HPDE6-E6E7 (cell line): ENCODE measurements around the gene RBPJL.

ENCODE experiments used
- DNase-seq: peaks from one replicate; pipeline ENCODE4 v3.0.0; 2011; ENCODE audit warnings: missing footprints; ENCODE audit errors: extremely low spot score

RBPJL gene

GRCh38 chr20:45316150-45317080, 9.8 kb downstream of the RBPJL start:
- no peak for DNase-seq

- DNase-seq: no peak
Observed at GRCh38 chr20:45317826-45318225, 11.2 kb downstream of the RBPJL start.

DNA sequence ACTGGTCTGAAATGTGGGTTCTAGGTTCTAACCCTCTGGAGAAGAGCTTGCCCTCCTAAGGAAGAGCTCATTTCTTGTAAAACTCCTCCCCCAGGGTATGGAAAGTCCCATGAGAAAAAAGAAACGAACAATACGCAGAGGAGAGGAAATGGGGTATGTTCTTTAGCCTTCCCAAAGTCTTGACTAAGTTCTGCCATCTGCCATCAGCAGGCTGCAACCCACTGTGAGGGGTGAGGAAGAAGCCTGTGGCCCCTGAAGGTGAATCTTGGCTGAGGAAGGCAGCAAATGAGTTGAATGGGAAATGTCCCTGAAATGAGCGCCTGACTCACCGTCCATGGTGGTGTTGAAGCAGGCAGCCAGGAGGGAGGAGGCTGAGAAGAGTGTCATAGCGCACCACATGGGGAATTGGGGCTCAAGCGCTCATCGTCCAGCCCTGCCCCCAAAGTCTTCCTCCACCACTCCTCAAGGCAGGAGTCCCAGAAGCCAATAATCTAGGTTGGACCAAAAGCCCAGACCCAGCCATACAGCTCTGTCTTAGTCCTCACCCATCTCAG, 11.8 kb downstream of the RBPJL start:
- DNase-seq: no peak

DNA sequence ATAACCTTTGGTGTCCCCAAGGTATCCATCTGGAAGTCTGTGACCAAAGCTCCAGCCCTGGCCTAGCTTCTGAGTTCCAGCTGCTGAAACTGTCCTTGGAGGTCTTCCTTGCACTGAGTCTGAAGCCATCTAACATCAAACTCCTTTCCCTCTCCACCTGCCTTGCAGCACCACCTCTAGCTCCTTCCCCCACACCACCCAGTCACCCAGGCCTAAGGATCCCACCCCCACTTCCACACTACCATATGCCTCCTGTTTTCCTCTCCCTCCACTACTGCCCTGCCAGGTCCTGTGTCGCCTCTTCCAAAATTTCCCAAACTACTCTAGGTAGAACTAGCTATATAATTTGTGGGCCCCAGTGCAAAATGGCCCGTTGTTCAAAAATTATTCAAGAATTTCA, 12.3 kb downstream of the RBPJL start:
- DNase-seq: no peak

DNA sequence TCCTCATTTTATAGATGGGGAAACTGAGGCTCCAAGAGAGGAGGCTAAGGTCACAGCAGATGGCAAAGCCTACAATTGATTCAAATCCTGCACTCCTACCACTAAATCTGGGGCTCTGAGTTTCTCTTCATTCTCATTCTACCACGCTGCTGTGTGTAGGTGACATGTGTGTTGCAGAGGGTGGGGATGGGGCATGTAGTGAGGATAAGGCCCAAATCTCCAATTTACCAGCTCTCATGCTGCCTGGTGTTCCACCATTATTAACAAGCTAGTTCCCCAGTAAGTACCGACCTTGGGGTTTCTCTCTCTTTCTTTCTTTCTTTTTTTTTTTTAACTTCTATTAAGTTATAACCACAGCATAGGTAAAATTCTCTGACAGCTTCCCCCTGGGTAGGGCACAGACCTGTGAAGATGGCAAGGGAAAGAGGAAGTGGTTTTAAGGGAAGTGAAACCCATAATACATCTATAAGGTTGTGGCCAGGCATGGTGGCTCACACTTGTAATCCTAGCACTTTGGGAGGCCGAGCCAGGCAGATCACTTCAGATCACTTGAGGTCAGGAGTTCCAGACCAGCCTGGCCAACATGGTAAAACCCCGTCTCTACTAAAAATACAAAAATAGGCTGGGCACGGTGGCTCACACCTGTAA, 14.4 kb downstream of the RBPJL start:
- DNase-seq: no peak

- DNase-seq: peak; percentile 89
Observed at GRCh38 chr20:45322952-45323383, 16.3 kb downstream of the RBPJL start.

- DNase-seq: no peak
Observed at GRCh38 chr20:45323731-45324130, 17.1 kb downstream of the RBPJL start.

DNA sequence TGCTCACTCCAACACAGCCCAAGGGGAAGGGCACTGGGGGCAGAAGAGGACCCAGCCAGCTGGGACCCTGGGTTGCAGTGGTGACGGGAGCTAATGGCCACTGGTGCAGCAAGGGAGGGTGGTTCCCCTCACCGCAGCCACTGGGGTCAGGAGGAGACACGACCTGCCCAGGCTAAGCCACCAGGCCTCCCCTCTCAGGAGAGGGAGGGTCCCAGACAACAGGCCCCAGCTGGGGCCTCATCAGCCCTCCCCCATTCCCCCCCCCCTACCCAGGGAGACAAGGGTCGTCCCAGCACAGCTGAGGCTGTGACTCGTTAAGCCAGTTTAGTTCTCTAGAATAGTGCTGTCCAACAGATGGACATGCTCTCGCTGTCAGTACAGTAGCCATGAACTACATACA, 18.7 kb downstream of the RBPJL start:
- DNase-seq: no peak

- DNase-seq: no peak
Observed at GRCh38 chr20:45328451-45328850, 21.8 kb downstream of the RBPJL start.

- DNase-seq: no peak
Observed at GRCh38 chr20:45329497-45330319, 23.1 kb downstream of the RBPJL start.

GRCh38 chr20:45330476-45330875, 23.8 kb downstream of the RBPJL start:
- DNase-seq: no peak

GRCh38 chr20:45336530-45337366, 30.1 kb downstream of the RBPJL start:
- DNase-seq: peak; percentile 99

DNA sequence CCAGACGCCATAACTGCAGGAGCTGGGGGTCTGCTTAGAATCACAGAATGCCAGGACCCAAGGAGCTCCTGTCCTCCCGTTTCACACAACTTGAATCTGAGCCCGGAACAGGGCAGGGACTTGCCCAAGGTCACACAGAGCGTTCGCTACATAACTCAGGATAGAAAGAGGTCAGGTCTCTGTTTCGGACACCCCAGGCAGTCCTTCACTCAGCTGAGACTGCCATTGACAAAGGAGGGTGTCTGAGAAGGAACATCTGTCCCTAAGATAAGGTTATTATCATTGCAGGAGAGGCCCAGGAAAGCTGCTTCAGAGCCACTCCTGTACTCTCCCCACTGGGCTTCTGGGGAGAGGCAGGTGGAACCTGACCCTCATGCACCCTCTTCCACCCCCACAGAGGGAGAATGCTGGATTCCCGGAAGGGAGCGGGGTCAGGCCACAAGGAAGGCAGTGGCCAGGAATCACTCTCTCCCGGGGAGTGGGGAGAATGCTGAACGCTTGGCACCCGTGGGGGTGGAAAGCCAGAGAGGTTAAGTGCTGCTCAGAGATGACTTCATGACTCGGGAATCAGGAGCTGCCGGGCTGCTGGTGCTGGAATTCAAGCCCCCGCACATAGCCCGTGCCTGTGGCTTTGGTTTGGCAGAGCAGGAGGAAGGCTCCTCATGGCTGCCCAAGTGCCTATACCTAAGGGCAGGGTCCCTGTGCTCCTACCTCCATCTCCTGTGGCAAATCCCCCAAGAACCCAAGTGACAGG, 30.9 kb downstream of the RBPJL start:
- no peak for DNase-seq

- no peak for DNase-seq
Observed at GRCh38 chr20:45338121-45339030, 31.7 kb downstream of the RBPJL start.

DNA sequence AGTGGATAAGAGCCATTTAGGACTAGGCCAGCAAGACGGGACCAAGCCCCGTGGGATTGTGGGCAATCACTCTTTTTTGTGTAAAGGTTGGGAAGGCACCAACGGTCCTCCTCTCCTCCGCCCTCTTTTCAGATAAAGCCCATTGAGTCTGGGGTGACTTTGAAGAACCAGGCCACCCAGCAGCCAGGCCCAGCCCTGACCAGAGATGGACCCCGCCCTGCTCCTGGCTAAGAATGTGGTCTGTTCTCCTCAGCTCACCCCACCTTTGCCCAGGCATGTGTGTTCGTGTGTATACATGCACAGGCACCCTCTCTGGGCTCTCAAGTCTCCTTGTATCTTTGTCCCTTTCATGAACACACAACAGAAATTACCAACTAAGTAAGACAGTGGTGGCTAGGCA, 32.4 kb downstream of the RBPJL start:
- peak; percentile 86 for DNase-seq

GRCh38 chr20:45339799-45340198, 33.2 kb downstream of the RBPJL start:
- no peak for DNase-seq

DNA sequence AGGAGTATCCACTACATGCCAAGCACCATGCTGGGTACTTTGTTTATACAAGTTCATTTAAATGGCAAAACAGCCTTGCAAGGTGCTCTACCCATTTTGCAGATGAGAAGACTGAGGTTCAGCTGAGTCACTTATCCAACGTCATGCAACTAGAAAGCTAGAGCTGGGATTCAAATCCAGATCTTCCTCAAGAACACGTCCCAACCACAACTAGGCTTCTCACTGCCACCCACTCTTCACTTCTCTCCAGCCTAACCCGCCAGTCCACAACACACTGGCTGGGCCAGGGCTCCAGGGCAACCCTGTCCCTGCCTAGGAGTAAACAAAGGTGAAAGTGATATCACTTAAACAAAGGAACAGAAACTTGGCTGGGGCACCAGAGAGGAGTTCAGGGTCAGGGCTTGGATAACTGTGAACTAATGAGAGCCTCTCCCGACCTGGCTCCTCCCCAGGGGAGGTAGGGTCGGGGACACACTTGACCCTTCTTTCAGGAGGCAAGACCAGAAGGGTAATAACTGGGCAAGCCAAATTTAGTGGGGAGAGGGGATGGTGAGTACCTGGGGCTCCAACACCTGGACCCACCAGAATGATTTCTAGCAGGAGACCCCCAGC, 33.7 kb downstream of the RBPJL start:
- no peak for DNase-seq

- no peak for DNase-seq
Observed at GRCh38 chr20:45340951-45341350, 34.3 kb downstream of the RBPJL start.

GRCh38 chr20:45341579-45341938, 34.9 kb downstream of the RBPJL start:
- DNase-seq: no peak
